ENCODE measurements around the gene ZMYM4. TPM values are rescaled to one million over a fixed set of nuclear protein-coding genes. Genes with fewer than 3 reads are reported as not detected.
"Not testable (repeated sequence)": the region's sequence is repeated elsewhere in the genome, so short reads cannot be mapped to it uniquely, and the experiment has no call there.

The ZMYM4 gene
- total RNA-seq, 1 donor from 2014 or later, result 49.0 TPM

DNA sequence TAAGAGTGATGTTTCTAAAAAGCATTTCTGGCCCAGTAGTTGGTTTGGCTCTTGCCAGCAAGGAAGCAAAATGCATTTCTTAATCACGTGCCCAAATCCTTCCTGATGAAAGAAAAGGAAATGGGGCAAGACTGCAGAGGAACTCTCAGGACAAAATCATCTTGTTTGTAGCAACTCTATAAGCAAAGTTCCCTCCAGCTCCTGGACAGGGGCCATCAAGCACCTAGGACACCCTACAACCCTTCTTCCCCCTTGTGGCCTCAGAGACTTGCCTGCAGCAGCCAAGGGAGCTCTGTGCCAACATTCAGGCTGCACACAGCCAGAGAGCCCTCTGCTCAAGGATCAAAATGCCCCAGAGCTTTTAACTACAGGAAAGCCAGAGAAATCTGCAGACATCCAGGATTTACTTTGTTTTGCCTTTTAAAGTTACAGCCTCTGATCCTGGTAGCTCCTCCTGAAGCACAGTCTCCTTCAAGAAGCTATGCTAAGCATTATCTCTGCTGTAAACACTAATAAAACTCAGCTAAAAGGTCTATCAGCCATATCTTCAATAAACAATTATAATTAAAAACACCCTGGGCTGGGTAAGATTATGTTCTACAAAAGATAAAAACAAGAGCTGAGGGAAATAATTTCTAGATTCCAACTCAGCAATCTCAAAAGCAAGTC lies 183.7 kb downstream of the ZMYM4 start:
- DNase-seq (ENCODE audit: low spot score), result no peak

DNA sequence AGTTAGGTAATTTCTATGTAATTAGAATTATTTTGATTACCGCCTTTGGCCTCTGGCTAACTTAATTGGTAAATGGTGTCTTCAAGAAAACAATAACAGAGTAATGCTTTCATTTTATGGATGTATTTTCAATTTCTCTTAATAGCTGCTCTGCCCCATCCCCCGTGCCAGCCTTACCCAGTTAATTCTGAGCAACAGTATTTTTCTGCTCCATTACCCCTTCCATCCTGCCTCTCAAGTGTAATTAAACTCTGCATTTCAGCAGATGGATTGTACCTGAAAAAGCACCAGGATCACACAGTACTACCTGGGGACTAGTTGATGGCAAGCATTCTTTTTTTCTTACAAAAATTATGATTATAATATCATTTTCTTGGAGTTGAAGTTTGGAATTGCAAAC lies 184.5 kb downstream of the ZMYM4 start:
- DNase-seq (ENCODE audit: low spot score), result no peak

- DNase-seq (ENCODE audit: low spot score), result no peak
These were observed 185.7 kb downstream of the ZMYM4 start for GRCh38 chr1:35454176-35454575.

DNA sequence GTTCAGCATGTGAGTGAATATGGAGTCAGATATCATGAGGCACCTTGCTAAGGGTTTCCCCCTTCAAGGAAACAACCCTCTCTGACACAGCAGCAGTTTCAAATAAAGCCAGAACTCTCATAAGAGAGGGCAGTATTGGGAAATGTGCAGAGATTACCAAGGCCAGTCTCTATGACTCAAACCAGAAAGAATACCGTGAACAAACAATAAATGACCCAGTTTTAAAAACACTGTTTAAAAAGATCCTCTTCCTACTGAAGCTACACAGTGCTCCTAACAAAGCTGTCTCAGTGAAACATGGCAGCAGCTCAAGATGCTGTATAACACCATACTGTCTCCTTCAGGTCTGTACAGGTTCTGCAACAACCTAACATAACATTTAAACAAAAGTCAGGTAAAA lies 186.1 kb downstream of the ZMYM4 start:
- no peak for DNase-seq (ENCODE audit: low spot score)

GRCh38 chr1:35460796-35461195 lies 192.3 kb downstream of the ZMYM4 start:
- DNase-seq (ENCODE audit: low spot score), result no peak

- no peak for DNase-seq (ENCODE audit: low spot score)
These were observed 193.6 kb downstream of the ZMYM4 start for GRCh38 chr1:35461966-35462651.

DNA sequence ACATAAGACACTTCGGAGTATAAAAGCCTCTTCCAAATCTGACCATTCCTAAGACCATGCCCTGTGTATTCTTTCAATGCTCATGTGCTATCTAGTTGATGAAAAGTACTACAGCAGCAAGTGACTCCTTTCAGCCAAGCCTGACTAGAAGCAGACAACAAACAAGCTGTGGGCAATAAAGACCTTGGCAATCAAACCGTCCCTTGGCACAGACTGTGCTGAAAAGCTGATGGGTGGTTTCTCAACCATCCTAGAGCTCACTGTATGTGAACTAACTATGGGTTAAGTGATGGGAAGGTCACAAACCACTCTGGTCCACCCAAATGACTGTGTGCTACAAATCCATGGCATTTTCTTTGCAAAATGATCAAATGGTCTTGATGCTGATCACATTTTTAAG lies 194.7 kb downstream of the ZMYM4 start:
- no peak for DNase-seq (ENCODE audit: low spot score)

- DNase-seq (ENCODE audit: low spot score), result not testable (repeated sequence)
These were observed 195.2 kb downstream of the ZMYM4 start for GRCh38 chr1:35463749-35464148.

- DNase-seq (ENCODE audit: low spot score), result no peak
These were observed 197.6 kb downstream of the ZMYM4 start for GRCh38 chr1:35466120-35466519.

GRCh38 chr1:35470977-35471613 lies 202.6 kb downstream of the ZMYM4 start:
- DNase-seq (ENCODE audit: low spot score), result no peak

Other genes with a start within 250 kb of the ZMYM4 start
- gene ZMYM6, start 236.8 kb upstream of the ZMYM4 start, total RNA-seq, result 18.0 TPM
- 9.5 TPM for gene ZMYM1, start 189.3 kb upstream of the ZMYM4 start, total RNA-seq
- 205 TPM for gene SFPQ, start 75.6 kb upstream of the ZMYM4 start, total RNA-seq

Measured in mesenteric fat pad (tissue), 1 donor.